Measurements from ENCODE around the gene COLEC12. TPM values are rescaled to one million over a fixed set of nuclear protein-coding genes. Genes with fewer than 3 reads are reported as not detected.

COLEC12 gene
- total and polyA plus RNA-seq, 3 donors from 2014 or later, result 4.5 to 10.4 (median 8.1) TPM

DNA sequence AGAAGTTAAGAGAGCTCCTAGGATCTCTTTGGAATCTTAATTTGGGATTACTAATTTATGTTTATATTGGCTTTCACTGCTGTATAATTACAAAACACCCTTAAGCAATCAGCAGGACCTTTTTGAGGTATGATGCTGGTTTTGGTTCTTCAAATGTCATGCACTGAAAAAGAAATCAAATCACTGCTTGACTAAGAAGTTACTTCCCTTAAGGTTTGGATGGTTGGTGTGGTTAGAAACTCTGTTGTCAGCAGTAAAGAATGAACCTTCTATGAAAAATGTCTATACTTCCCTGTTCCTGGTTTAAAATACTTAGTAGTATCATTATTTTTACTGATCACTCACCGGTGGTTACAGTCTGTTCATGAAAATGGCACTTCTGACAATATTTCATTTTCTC, 5.5 kb downstream of the COLEC12 start:
- 80 to 83% methylated on average over 1 of the region's 1 CpG for WGBS, 2 donors
- DNase-seq, result no peak
- H3K36me3 ChIP-seq (ENCODE audit: low read depth, missing control alignments), result no peaks in the 10 kb centered on the region
- no peak for TF ChIP-seq CTCF (IDR thresholded peaks at IDR 0.05)
- no peak for TF ChIP-seq POLR2A (IDR thresholded peaks at IDR 0.05)
- H3K4me3 ChIP-seq, result no peak overlapping the region
- H3K4me1 ChIP-seq, result peaks cover 5% of the 10 kb centered on the region
- no peaks in the 10 kb centered on the region for H3K9me3 ChIP-seq
- intact Hi-C loops (cut with DNase I; ENCODE audit: low total_unique reads), result no loop called here
- no peak overlapping the region for H3K27ac ChIP-seq
- H3K27me3 ChIP-seq, result no peaks in the 10 kb centered on the region

- DNase-seq, result no peak
- H3K4me1 ChIP-seq, result no peaks in the 10 kb centered on the region
- TF ChIP-seq POLR2A (IDR thresholded peaks at IDR 0.05), result no peak
- no peak for TF ChIP-seq CTCF (IDR thresholded peaks at IDR 0.05)
- H3K36me3 ChIP-seq (ENCODE audit: low read depth, missing control alignments), result no peaks in the 10 kb centered on the region
- H3K9me3 ChIP-seq, result no peaks in the 10 kb centered on the region
- intact Hi-C loops (cut with DNase I; ENCODE audit: low total_unique reads), result no loop called here
- H3K27ac ChIP-seq, result no peak overlapping the region
- H3K4me3 ChIP-seq, result no peak overlapping the region
- 67 to 68% methylated on average over 5 of the region's 5 CpGs for WGBS, 2 donors
- H3K27me3 ChIP-seq, result no peaks in the 10 kb centered on the region
Measured at GRCh38 chr18:493986-494983, 6.2 kb downstream of the COLEC12 start.

GRCh38 chr18:492451-492850, 8.1 kb downstream of the COLEC12 start:
- Histone ChIP-seq H3K36me3 (ENCODE audit: low read depth, missing control alignments) (no peaks in the 10 kb centered on the region), H3K27me3 (no peaks in the 10 kb centered on the region), H3K27ac (no peak overlapping the region), H3K4me1 (no peaks in the 10 kb centered on the region), H3K4me3 (no peak overlapping the region), H3K9me3 (no peaks in the 10 kb centered on the region)
- intact Hi-C loops (cut with DNase I; ENCODE audit: low total_unique reads), result no loop called here
- WGBS, 2 donors, result 40 to 47% methylated on average over 5 of the region's 5 CpGs
- DNase-seq, result peak; percentile 51
- TF ChIP-seq POLR2A (IDR thresholded peaks at IDR 0.05) (no peak), CTCF (IDR thresholded peaks at IDR 0.05) (no peak)

- Histone ChIP-seq H3K9me3 (no peaks in the 10 kb centered on the region), H3K36me3 (ENCODE audit: low read depth, missing control alignments) (no peaks in the 10 kb centered on the region), H3K4me1 (no peaks in the 10 kb centered on the region), H3K27me3 (no peaks in the 10 kb centered on the region), H3K4me3 (no peak overlapping the region), H3K27ac (no peak overlapping the region)
- WGBS, 2 donors, result 84 to 89% methylated on average over 4 of the region's 4 CpGs
- TF ChIP-seq POLR2A (IDR thresholded peaks at IDR 0.05), result no peak
- no peak for TF ChIP-seq CTCF (IDR thresholded peaks at IDR 0.05)
- intact Hi-C loops (cut with DNase I; ENCODE audit: low total_unique reads), result no loop called here
- no peak for DNase-seq
Measured at GRCh38 chr18:490624-491023, 9.9 kb downstream of the COLEC12 start.

GRCh38 chr18:490024-490366, 10.5 kb downstream of the COLEC12 start:
- intact Hi-C loops (cut with DNase I; ENCODE audit: low total_unique reads), result no loop called here
- Histone ChIP-seq H3K4me3 (no peak overlapping the region), H3K4me1 (no peaks in the 10 kb centered on the region), H3K36me3 (ENCODE audit: low read depth, missing control alignments) (no peaks in the 10 kb centered on the region), H3K9me3 (no peaks in the 10 kb centered on the region), H3K27me3 (no peaks in the 10 kb centered on the region), H3K27ac (no peak overlapping the region)
- WGBS, 2 donors, result 64 to 68% methylated on average over 5 of the region's 5 CpGs
- DNase-seq, result no peak
- no peak for TF ChIP-seq CTCF (IDR thresholded peaks at IDR 0.05)
- no peak for TF ChIP-seq POLR2A (IDR thresholded peaks at IDR 0.05)

Measured in testis (tissue), 3 donors.